Thymus (tissue), 11 donors: ENCODE measurements around the gene KIAA2012. TPM values are rescaled to one million over a fixed set of nuclear protein-coding genes. Genes with fewer than 3 reads are reported as not detected.

Experiments used
- DNase-seq, 9 donors: peaks; one replicate each; pipeline ENCODE4 v3.0.0-alpha.2; 2013; ENCODE audit warnings: low spot score in 9 of 9, low read depth in 6 of 9, missing footprints in 1 of 9
- H3K27ac ChIP-seq, 2 donors: one replicate each; pipeline ENCODE4 v1.5.1; 2013; ENCODE audit warnings: control low read depth in 1 of 2, low read depth in 1 of 2, low read length in 1 of 2, mild to moderate bottlenecking in 1 of 2, moderate library complexity in 1 of 2
- H3K27me3 ChIP-seq, 2 donors: one replicate each; pipeline ENCODE4 v1.5.1; 2013; ENCODE audit warnings: low read length in 1 of 2; ENCODE audit not compliant: control insufficient read depth in 2 of 2, insufficient read depth in 1 of 2
- H3K36me3 ChIP-seq, 2 donors: one replicate each; pipeline ENCODE4 v1.5.1; 2013; ENCODE audit warnings: low read length in 1 of 2, mild to moderate bottlenecking in 1 of 2, moderate library complexity in 1 of 2; ENCODE audit not compliant: control insufficient read depth in 2 of 2, insufficient read depth in 2 of 2
- H3K4me1 ChIP-seq, 2 donors: one replicate each; pipeline ENCODE4 v1.5.1; 2013; ENCODE audit warnings: low read length in 2 of 2; ENCODE audit not compliant: control insufficient read depth in 2 of 2, insufficient read depth in 2 of 2
- H3K4me3 ChIP-seq, 2 donors: one replicate each; pipeline ENCODE4 v1.5.1; 2013; ENCODE audit warnings: low read length in 2 of 2, control low read depth in 1 of 2, mild to moderate bottlenecking in 1 of 2
- H3K9me3 ChIP-seq, 2 donors: one replicate each; pipeline ENCODE4 v1.5.1; 2013; ENCODE audit warnings: low read length in 1 of 2, mild to moderate bottlenecking in 1 of 2; ENCODE audit not compliant: control insufficient read depth in 2 of 2, insufficient read depth in 1 of 2
- WGBS: extraction: QIAGEN DNeasy Blood & Tissue Kit; methylation state at CpG from one replicate; pipeline ENCODE4 v1.1.7; 2013; 5-methylcytosine and 5-hydroxymethylcytosine counted together
- polyA plus RNA-seq: library from polyadenylated mRNA; stranded (reverse); fragments of 200-250 nt; gene quantifications from one replicate; pipeline ENCODE4 v1.2.3, GENCODE V29; 2013
- total RNA-seq: library from RNA; stranded (reverse); fragments of 120-200 nt; gene quantifications from one replicate; pipeline ENCODE4 v1.2.4, GENCODE V29; 2013
- donor health status: healthy.

The KIAA2012 gene
- total and polyA plus RNA-seq, 2 donors = 0.05 to 0.19 TPM

- Histone ChIP-seq H3K27me3 (no peaks in the 10 kb centered on the region), H3K36me3 (no peaks in the 10 kb centered on the region), H3K4me3 (no peak overlapping the region), H3K9me3 (no peaks in the 10 kb centered on the region), H3K4me1 (no peaks in the 10 kb centered on the region), H3K27ac (no peak overlapping the region)
- DNase-seq = no peak
- WGBS = 71% methylated on average over 12 of the region's 12 CpGs
These were observed 67.6 kb downstream of the KIAA2012 start for GRCh38 chr2:202140522-202141252.

- Histone ChIP-seq H3K27me3 (no peaks in the 10 kb centered on the region), H3K4me1 (no peaks in the 10 kb centered on the region), H3K27ac (no peak overlapping the region), H3K4me3 (no peak overlapping the region), H3K9me3 (no peaks in the 10 kb centered on the region), H3K36me3 (no peaks in the 10 kb centered on the region)
- 93% methylated on average over 4 of the region's 4 CpGs for WGBS
- no peak for DNase-seq
These were observed 68.4 kb downstream of the KIAA2012 start for GRCh38 chr2:202141329-202141947.

- Histone ChIP-seq H3K4me3 (no peak overlapping the region), H3K27ac (no peak overlapping the region), H3K27me3 (no peaks in the 10 kb centered on the region), H3K9me3 (no peaks in the 10 kb centered on the region), H3K36me3 (no peaks in the 10 kb centered on the region), H3K4me1 (no peaks in the 10 kb centered on the region)
- DNase-seq = no peak
- 93% methylated on average over 1 of the region's 1 CpG for WGBS
These were observed 69.5 kb downstream of the KIAA2012 start for GRCh38 chr2:202142540-202142939.

- Histone ChIP-seq H3K4me1 (no peaks in the 10 kb centered on the region), H3K4me3 (no peak overlapping the region), H3K27ac (no peak overlapping the region), H3K27me3 (no peaks in the 10 kb centered on the region), H3K36me3 (no peaks in the 10 kb centered on the region), H3K9me3 (no peaks in the 10 kb centered on the region)
- 95% methylated on average over 4 of the region's 4 CpGs for WGBS
- no peak for DNase-seq
These were observed 74.7 kb downstream of the KIAA2012 start for GRCh38 chr2:202147775-202148174.

- 94% methylated on average over 17 of the region's 17 CpGs for WGBS
- no peak overlapping the region for H3K27ac ChIP-seq
These were observed 75.6 kb downstream of the KIAA2012 start for GRCh38 chr2:202148515-202149154.

GRCh38 chr2:202149155-202149762 lies 76.2 kb downstream of the KIAA2012 start:
- no peak overlapping the region for H3K4me3 ChIP-seq
- H3K27ac ChIP-seq = no peak overlapping the region
- H3K36me3 ChIP-seq = no peaks in the 10 kb centered on the region
- no peak for DNase-seq
- WGBS = 89% methylated on average over 13 of the region's 13 CpGs
- no peaks in the 10 kb centered on the region for H3K9me3 ChIP-seq
- H3K4me1 ChIP-seq = no peaks in the 10 kb centered on the region
- H3K27me3 ChIP-seq = no peaks in the 10 kb centered on the region

More at GRCh38 chr2:202148515-202149154, 75.6 kb downstream of the KIAA2012 start:
- Histone ChIP-seq H3K36me3 (no peaks in the 10 kb centered on the region), H3K4me3 (no peak overlapping the region), H3K27me3 (no peaks in the 10 kb centered on the region), H3K9me3 (no peaks in the 10 kb centered on the region), H3K4me1 (no peaks in the 10 kb centered on the region)
- no peak for DNase-seq

- Histone ChIP-seq H3K27me3 (no peaks in the 10 kb centered on the region), H3K9me3 (no peaks in the 10 kb centered on the region), H3K4me1 (no peaks in the 10 kb centered on the region), H3K4me3 (no peak overlapping the region), H3K27ac (no peak overlapping the region), H3K36me3 (no peaks in the 10 kb centered on the region)
- 97% methylated on average over 4 of the region's 4 CpGs for WGBS
- no peak for DNase-seq
These were observed 76.9 kb downstream of the KIAA2012 start for GRCh38 chr2:202149936-202150335.

GRCh38 chr2:202152104-202152715 lies 79.2 kb downstream of the KIAA2012 start:
- WGBS = 57% methylated on average over 5 of the region's 5 CpGs
- no peaks in the 10 kb centered on the region for H3K36me3 ChIP-seq
- no peak for DNase-seq
- H3K4me1 ChIP-seq = no peaks in the 10 kb centered on the region
- H3K27ac ChIP-seq = no peak overlapping the region
- H3K27me3 ChIP-seq = no peaks in the 10 kb centered on the region
- no peaks in the 10 kb centered on the region for H3K9me3 ChIP-seq
- H3K4me3 ChIP-seq = no peak overlapping the region
